WTC11 (cell line): ENCODE data around the gene GPBP1L1. TPM values are rescaled to one million over a fixed set of nuclear protein-coding genes. Genes with fewer than 3 reads are reported as not detected.
"Not testable (repeated sequence)": the region's sequence is repeated elsewhere in the genome, so short reads cannot be mapped to it uniquely, and the experiment has no call there.

Experiments used
- ATAC-seq: fragments of 200-7000 bp; cut with Tn5 transposase; 2 replicates; pipeline ENCODE4 v1.10.0; 2021; ENCODE audit warnings: mild to moderate bottlenecking, moderate library complexity
- CTCF ChIA-PET: fragments of 300-600 bp; sonication (Branson Sonifier 250); formaldehyde crosslinking; loops from one replicate; lab custom pipeline; 2021; ENCODE audit warnings: antibody characterized with exemption; lab: Charles Lee
- POLR2A ChIA-PET: fragments of 350-600 bp; sonication (Branson Sonifier 250); formaldehyde crosslinking; loops from one replicate; lab custom pipeline; 2021; ENCODE audit warnings: antibody characterized with exemption; lab: Charles Lee
- DNase-seq: peaks from one replicate; pipeline ENCODE4 v3.0.0; 2021; ENCODE audit warnings: low spot score
- H3K27ac Mint-ChIP-seq: 2 replicates; pipeline ENCODE4 v1.8.0; 2021; ENCODE audit warnings: mixed read lengths
- H3K27me3 Mint-ChIP-seq: 2 replicates; pipeline ENCODE4 v1.8.0; 2021; ENCODE audit warnings: low read depth, mild to moderate bottlenecking, moderate library complexity, mixed read lengths
- H3K36me3 Mint-ChIP-seq: 2 replicates; pipeline ENCODE4 v1.8.0; 2021; ENCODE audit warnings: mixed read lengths
- H3K4me1 Mint-ChIP-seq: 2 replicates; pipeline ENCODE4 v1.8.0; 2022; ENCODE audit warnings: mixed read lengths
- H3K4me3 Mint-ChIP-seq: 2 replicates; pipeline ENCODE4 v1.8.0; 2021; ENCODE audit warnings: mild to moderate bottlenecking, moderate library complexity, mixed read lengths
- H3K9me3 Mint-ChIP-seq: 2 replicates; pipeline ENCODE4 v1.8.0; 2021; ENCODE audit warnings: mixed read lengths
- ATF1 ChIP-seq: sonication (generic); formaldehyde crosslinking; IDR thresholded peaks from 2 replicates; pipeline ENCODE4 v1.8.1; 2023; ENCODE audit warnings: mild to moderate bottlenecking, moderate library complexity, missing genetic modification reagents
- CBFB ChIP-seq: sonication (generic); formaldehyde crosslinking; IDR thresholded peaks from 2 replicates; pipeline ENCODE4 v1.8.1; 2022; ENCODE audit warnings: mild to moderate bottlenecking, low read depth, missing genetic modification reagents
- ETV6 ChIP-seq: sonication (generic); formaldehyde crosslinking; IDR thresholded peaks from 2 replicates; pipeline ENCODE4 v1.8.1; 2022; ENCODE audit warnings: mild to moderate bottlenecking, missing genetic modification reagents
- FOXK1 ChIP-seq: sonication (generic); formaldehyde crosslinking; IDR thresholded peaks from 2 replicates; pipeline ENCODE4 v1.8.0; 2022; ENCODE audit warnings: mild to moderate bottlenecking, moderate library complexity, missing genetic modification reagents
- HMGA2 ChIP-seq: fragments of 250-450 bp; sonication (Bioruptor Pico); IDR thresholded peaks from 2 replicates; pipeline ENCODE4 v1.4.0; 2021; ENCODE audit warnings: mild to moderate bottlenecking, moderate library complexity
- MXD4 ChIP-seq: fragments of 250-450 bp; sonication (Bioruptor Pico); IDR thresholded peaks from 2 replicates; pipeline ENCODE4 v1.8.0; 2021; ENCODE audit warnings: mild to moderate bottlenecking, moderate library complexity, borderline replicate concordance
- NFYB ChIP-seq: sonication (generic); formaldehyde crosslinking; conservative IDR thresholded peaks from 2 replicates; pipeline ENCODE4 v1.8.0; 2022; ENCODE audit warnings: low read depth, missing genetic modification reagents
- OVOL2 ChIP-seq: fragments of 250-450 bp; sonication (Bioruptor Pico); IDR thresholded peaks from 2 replicates; pipeline ENCODE4 v1.9.0; 2021; ENCODE audit warnings: mild to moderate bottlenecking, borderline replicate concordance
- PRRX2 ChIP-seq: fragments of 250-450 bp; sonication (Bioruptor Pico); IDR thresholded peaks from 2 replicates; pipeline ENCODE4 v1.8.0; 2021; ENCODE audit warnings: mild to moderate bottlenecking
- RORB ChIP-seq: fragments of 250-450 bp; sonication (Bioruptor Pico); IDR thresholded peaks from 2 replicates; pipeline ENCODE4 v1.9.0; 2021; ENCODE audit warnings: mild to moderate bottlenecking
- ZNF416 ChIP-seq: fragments of 250-450 bp; sonication (Bioruptor Pico); IDR thresholded peaks from 2 replicates; pipeline ENCODE4 v1.9.0; 2021; ENCODE audit warnings: mild to moderate bottlenecking, inconsistent platforms
- total RNA-seq: library from RNA; stranded (reverse); gene quantifications from 3 replicates; pipeline ENCODE4 v1.2.3, GENCODE V29; 2021
- TF ChIP-seq, protein P1 (sequence below): sonication (generic); formaldehyde crosslinking; IDR thresholded peaks from 2 replicates; pipeline ENCODE4 v1.8.1; 2023; ENCODE audit warnings: mild to moderate bottlenecking, missing genetic modification reagents
- TF ChIP-seq, protein P2 (sequence below): sonication (generic); formaldehyde crosslinking; IDR thresholded peaks from 2 replicates; pipeline ENCODE4 v1.8.1; 2022; ENCODE audit warnings: low read depth, missing genetic modification reagents, borderline replicate concordance
- TF ChIP-seq, protein P3 (sequence below): sonication (generic); formaldehyde crosslinking; conservative IDR thresholded peaks from 2 replicates; pipeline ENCODE4 v1.8.1; 2022; ENCODE audit warnings: mild to moderate bottlenecking, missing genetic modification reagents

GPBP1L1 gene
- total RNA-seq, 1 experiment from 2014 or later = 126 TPM

DNA sequence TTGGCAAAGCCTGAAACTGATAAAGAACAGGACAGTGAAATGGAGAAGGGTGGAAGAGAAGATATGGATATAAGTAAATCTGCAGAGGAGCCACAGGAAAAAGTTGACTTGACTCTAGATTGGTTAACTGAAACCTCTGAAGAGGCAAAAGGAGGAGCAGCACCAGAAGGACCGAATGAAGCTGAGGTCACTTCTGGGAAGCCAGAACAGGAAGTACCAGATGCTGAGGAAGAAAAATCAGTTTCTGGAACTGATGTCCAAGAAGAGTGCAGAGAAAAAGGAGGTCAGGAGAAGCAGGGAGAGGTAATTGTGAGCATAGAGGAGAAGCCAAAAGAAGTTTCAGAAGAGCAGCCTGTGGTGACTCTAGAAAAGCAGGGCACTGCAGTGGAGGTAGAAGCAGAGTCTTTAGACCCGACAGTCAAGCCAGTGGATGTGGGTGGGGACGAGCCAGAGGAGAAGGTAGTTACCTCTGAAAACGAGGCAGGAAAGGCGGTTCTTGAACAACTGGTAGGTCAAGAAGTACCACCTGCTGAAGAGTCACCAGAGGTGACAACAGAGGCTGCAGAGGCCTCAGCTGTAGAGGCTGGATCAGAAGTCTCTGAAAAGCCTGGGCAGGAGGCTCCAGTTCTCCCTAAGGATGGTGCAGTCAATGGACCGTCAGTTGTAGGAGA is 78.8 kb downstream of the GPBP1L1 start:
- Mint-ChIP-seq H3K27ac (peak overlapping the region; percentile 77), H3K36me3 (peaks cover 77% of the 10 kb centered on the region), H3K9me3 (no peaks in the 10 kb centered on the region), H3K27me3 (no peaks in the 10 kb centered on the region), H3K4me3 (no peak overlapping the region), H3K4me1 (peaks cover 9% of the 10 kb centered on the region)
- CTCF ChIA-PET = no interaction called here
- DNase-seq (no peak), ATAC-seq (no peak)
- no peak for TF ChIP-seq CBFB (CRISPR knock-in tag)
- no peak for TF ChIP-seq ATF1
- TF ChIP-seq MXD4 (CRISPR knock-in tag) = no peak
- POLR2A ChIA-PET = no interaction called here

DNA sequence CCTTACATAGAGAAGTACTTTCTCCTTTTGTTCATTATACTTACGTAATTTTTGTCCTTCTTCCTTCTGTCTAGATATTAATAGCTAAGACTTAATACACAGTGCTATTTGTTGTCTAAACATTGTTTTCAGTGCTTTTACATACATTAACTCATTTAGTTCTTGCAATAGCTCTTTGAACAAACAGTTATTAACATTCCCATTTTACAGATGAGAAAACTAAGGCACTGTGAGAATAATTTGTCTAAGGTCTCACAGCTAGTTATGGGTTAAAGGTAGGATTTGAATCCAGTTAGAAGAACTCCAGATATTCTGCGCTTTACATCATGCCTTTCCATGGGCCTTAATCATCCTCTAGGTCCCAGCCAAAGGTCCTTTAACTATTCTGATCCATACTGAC is 82.1 kb downstream of the GPBP1L1 start:
- no peak for TF ChIP-seq ZNF416 (CRISPR knock-in tag)
- no peak for TF ChIP-seq OVOL2
- TF ChIP-seq, protein P1, sequence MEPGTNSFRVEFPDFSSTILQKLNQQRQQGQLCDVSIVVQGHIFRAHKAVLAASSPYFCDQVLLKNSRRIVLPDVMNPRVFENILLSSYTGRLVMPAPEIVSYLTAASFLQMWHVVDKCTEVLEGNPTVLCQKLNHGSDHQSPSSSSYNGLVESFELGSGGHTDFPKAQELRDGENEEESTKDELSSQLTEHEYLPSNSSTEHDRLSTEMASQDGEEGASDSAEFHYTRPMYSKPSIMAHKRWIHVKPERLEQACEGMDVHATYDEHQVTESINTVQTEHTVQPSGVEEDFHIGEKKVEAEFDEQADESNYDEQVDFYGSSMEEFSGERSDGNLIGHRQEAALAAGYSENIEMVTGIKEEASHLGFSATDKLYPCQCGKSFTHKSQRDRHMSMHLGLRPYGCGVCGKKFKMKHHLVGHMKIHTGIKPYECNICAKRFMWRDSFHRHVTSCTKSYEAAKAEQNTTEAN (CRISPR knock-in tag) = no peak
- TF ChIP-seq, all 79 proteins: peak for 0
- Mint-ChIP-seq H3K36me3 (peaks cover 73% of the 10 kb centered on the region), H3K9me3 (no peaks in the 10 kb centered on the region), H3K4me3 (no peak overlapping the region), H3K27me3 (no peaks in the 10 kb centered on the region), H3K27ac (peak overlapping the region; percentile 32; the same call in 1 of the 2 replicates), H3K4me1 (peaks cover 26% of the 10 kb centered on the region)
- ChIA-PET POLR2A (no interaction called here), CTCF (no interaction called here)
- DNase-seq (no peak), ATAC-seq (no peak)

DNA sequence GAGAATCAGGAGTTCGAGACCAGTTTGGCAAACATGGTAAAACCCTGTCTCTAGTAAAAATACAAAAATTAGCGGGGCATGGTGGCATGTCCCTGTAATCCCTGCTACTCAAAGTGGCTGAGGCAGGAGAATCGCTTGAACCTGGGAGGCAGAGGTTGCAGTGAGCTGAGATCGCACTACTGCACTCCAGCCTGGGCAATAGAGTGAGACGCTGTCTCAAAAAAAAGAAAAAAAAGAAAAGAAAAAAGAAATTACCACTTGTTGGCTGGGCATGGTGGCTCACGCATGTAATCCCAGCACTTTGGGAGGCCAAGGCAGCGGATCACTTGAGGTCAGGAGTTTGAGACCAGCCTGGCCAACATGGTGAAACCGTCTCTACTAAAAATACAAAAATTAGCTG is 89.6 kb downstream of the GPBP1L1 start:
- peaks cover 63% of the 10 kb centered on the region for H3K36me3 Mint-ChIP-seq
- H3K9me3 Mint-ChIP-seq, H3K27me3 Mint-ChIP-seq, ATAC-seq, DNase-seq, H3K27ac Mint-ChIP-seq, POLR2A ChIA-PET, H3K4me3 Mint-ChIP-seq: not testable (repeated sequence)
- peaks cover 35% of the 10 kb centered on the region for H3K4me1 Mint-ChIP-seq
- CTCF ChIA-PET = interaction anchor here (0.6 kb wide), 1 partner anchor 26 kb away, joined by 4 read pairs; no protein-coding TSS in a partner anchor

DNA sequence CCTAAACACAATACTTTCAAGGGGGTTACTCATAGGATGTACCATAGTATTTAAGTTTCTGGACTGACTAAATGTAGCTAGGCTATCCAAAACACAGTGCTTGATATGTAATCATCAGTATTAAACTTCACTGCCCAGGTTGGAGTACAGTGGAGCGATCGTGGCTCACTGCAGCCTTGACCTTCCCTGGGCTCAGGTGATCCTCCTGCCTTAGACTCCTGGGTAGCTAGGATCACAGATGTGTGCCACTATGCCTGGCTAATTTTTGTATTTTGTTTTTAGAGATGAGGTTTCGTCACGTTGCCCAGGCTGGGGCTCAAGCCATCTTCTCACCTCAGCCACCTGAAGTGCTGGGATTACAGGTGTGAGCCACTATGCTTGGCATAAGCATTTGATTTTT is 91.9 kb downstream of the GPBP1L1 start:
- H3K36me3 Mint-ChIP-seq = peaks cover 61% of the 10 kb centered on the region
- no peak overlapping the region for H3K4me3 Mint-ChIP-seq
- H3K27ac Mint-ChIP-seq = no peak overlapping the region; the same call in 1 of the 2 replicates
- peaks cover 24% of the 10 kb centered on the region for H3K4me1 Mint-ChIP-seq
- H3K27me3 Mint-ChIP-seq = no peaks in the 10 kb centered on the region
- H3K9me3 Mint-ChIP-seq = no peaks in the 10 kb centered on the region
- DNase-seq (no peak), ATAC-seq (no peak)
- ChIA-PET CTCF (no interaction called here), POLR2A (no interaction called here)
- TF ChIP-seq ETV6 (CRISPR knock-in tag) (no peak), RORB (CRISPR knock-in tag) (no peak), PRRX2 (no peak), FOXK1 (no peak), HMGA2 (CRISPR knock-in tag) (no peak), NFYB (CRISPR knock-in tag) (no peak)
- TF ChIP-seq, protein P2, sequence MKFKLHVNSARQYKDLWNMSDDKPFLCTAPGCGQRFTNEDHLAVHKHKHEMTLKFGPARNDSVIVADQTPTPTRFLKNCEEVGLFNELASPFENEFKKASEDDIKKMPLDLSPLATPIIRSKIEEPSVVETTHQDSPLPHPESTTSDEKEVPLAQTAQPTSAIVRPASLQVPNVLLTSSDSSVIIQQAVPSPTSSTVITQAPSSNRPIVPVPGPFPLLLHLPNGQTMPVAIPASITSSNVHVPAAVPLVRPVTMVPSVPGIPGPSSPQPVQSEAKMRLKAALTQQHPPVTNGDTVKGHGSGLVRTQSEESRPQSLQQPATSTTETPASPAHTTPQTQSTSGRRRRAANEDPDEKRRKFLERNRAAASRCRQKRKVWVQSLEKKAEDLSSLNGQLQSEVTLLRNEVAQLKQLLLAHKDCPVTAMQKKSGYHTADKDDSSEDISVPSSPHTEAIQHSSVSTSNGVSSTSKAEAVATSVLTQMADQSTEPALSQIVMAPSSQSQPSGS (CRISPR knock-in tag) = no peak

DNA sequence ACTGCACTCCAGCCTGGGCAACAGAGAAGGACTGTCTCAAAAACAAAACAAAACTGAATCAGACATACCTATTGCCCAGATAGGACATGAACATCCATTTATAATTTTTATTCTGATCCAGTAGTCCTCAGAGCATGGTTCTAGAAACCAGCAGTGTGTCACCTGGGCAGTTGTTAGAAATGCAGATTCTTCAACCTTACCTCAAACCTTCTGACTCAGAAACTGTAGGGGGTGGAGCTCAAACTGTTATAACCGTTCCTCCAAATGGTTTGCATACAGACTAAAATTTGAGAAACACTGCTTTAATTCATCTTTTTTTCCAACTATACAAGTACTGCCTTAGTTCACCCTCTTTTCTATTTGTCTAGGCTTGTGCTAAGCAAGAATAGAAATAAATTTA is 96.5 kb downstream of the GPBP1L1 start:
- H3K36me3 Mint-ChIP-seq = peaks cover 66% of the 10 kb centered on the region
- ATAC-seq = no peak
- CTCF ChIA-PET = no interaction called here
- peaks cover 30% of the 10 kb centered on the region for H3K4me1 Mint-ChIP-seq
- TF ChIP-seq, protein P3, sequence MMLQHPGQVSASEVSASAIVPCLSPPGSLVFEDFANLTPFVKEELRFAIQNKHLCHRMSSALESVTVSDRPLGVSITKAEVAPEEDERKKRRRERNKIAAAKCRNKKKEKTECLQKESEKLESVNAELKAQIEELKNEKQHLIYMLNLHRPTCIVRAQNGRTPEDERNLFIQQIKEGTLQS (CRISPR knock-in tag) = no peak
- TF ChIP-seq, all 79 proteins: peak for 0
- no peaks in the 10 kb centered on the region for H3K9me3 Mint-ChIP-seq
- POLR2A ChIA-PET = interaction anchor here (0.7 kb wide), 1 partner anchor 90 kb away, joined by 6 read pairs; the partner anchor contains the start of gene CCDC163
- H3K27ac Mint-ChIP-seq = no peak overlapping the region
- DNase-seq = no peak
- peaks cover under 1% of the 10 kb centered on the region; the same call in 1 of the 2 replicates for H3K27me3 Mint-ChIP-seq
- H3K4me3 Mint-ChIP-seq = no peak overlapping the region
